ENCODE data around the gene TGFBR2.

GRCh38 chr3:30632521-30632920 is 26.1 kb downstream of the TGFBR2 start:
- no peak for TF ChIP-seq CTCF (IDR thresholded peaks at IDR 0.05; ENCODE audit: insufficient read depth, low read length, poor library complexity, severe bottlenecking)
- TF ChIP-seq EZH2phosphoT487 (conservative IDR thresholded peaks at IDR 0.05; ENCODE audit: low read length), result no peak

Measured in SU-DHL-6 (cell line).